ENCODE measurements around the gene SPA17.

Gene SPA17

DNA sequence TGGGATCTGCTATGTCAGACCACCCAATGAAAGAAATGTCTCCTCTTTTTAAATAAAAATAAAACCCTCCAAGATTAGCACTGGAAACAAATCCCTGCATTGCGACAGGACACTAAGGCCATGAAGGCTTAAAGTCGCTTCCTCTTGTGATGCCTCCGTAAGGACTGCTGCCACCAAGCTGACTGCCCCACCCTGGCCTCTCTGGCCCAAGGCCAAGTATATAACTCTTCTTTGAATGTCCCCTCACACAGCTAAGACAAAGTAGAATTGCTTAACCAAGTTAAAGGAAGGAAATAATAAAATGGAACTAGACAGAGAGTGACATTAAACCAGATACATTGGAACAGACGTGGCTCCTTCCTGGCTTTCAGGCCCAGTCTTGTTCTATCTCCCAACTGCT lies 58.5 kb downstream of the SPA17 start:
- H2AK5ac ChIP-seq (ENCODE audit: low read length, severe bottlenecking): no peak overlapping the region
- DNase-seq: no peak
- no peak overlapping the region for H3K27ac ChIP-seq (ENCODE audit: low read length, poor library complexity, severe bottlenecking)
- no peak overlapping the region for H3K4me3 ChIP-seq (ENCODE audit: insufficient read depth in 1 of 2, low read depth in 1 of 2, low read length in 2 of 2)
- H3K4ac ChIP-seq (ENCODE audit: low read depth in 1 of 2, low read length in 2 of 2): no peak overlapping the region
- no peak overlapping the region for H3K4me2 ChIP-seq (ENCODE audit: low read length, poor library complexity, severe bottlenecking)
- H3K9ac ChIP-seq (ENCODE audit: low read length): no peak overlapping the region
- H3K14ac ChIP-seq (ENCODE audit: low read length in 2 of 2): no peak overlapping the region
- no peaks in the 10 kb centered on the region for H3K4me1 ChIP-seq (ENCODE audit: control insufficient read depth, insufficient read depth, low read depth, low read length)
- no peak overlapping the region for H2BK12ac ChIP-seq (ENCODE audit: low read length in 2 of 2)
- H3K27me3 ChIP-seq (ENCODE audit: control insufficient read depth in 1 of 2, insufficient read depth in 1 of 2, low read length in 2 of 2): peaks cover 49 to 66% of the 10 kb centered on the region in 2 experiments
- no peak overlapping the region for H4K91ac ChIP-seq (ENCODE audit: low read length)
- no peak overlapping the region for H2BK120ac ChIP-seq (ENCODE audit: low read depth, low read length)
- no peak overlapping the region for H2BK5ac ChIP-seq (ENCODE audit: low read depth, low read length, poor library complexity, severe bottlenecking)
- H3K18ac ChIP-seq (ENCODE audit: low read depth in 1 of 2, low read length in 2 of 2): no peak overlapping the region
- H3K9me3 ChIP-seq (ENCODE audit: control insufficient read depth, low read length): no peaks in the 10 kb centered on the region
- H3K36me3 ChIP-seq (ENCODE audit: control insufficient read depth in 1 of 2, insufficient read depth in 2 of 2, low read depth in 1 of 2, low read length in 2 of 2): no peaks in the 10 kb centered on the region
- H2BK15ac ChIP-seq (ENCODE audit: low read depth, poor library complexity, severe bottlenecking): no peak overlapping the region
- H2AFZ ChIP-seq (ENCODE audit: low read depth, low read length): no peak overlapping the region
- no peak overlapping the region for H4K8ac ChIP-seq (ENCODE audit: low read length)
- H3K79me1 ChIP-seq (replicated peaks; ENCODE audit: low read length, poor library complexity, severe bottlenecking): no peaks in the 10 kb centered on the region
- 82% methylated on average over 4 of the region's 4 CpGs for WGBS
- H3K23ac ChIP-seq (ENCODE audit: low read length in 2 of 2): no peak overlapping the region

DNA sequence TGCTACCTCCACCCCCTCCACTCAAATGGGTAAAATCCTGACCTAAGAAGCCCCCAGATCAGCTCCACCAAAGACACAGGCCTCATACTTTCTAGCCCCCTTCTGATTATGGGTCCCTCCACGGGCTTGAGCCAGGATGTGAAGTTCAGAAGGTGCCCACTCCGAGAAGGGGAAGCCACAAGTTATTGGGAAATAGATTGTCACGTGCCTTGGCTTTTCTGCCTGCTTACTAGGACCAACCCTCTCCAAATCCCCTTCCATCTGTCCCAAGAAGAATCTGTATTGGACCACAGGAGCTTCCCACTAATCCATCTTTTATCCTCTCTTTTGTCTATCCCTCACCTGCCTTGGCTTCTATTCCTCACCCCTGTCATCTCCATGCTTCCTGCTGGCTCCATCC lies 63.0 kb downstream of the SPA17 start:
- DNase-seq: no peak
- Histone ChIP-seq H3K23ac (ENCODE audit: low read length in 2 of 2) (no peak overlapping the region), H2AFZ (ENCODE audit: low read depth, low read length) (no peak overlapping the region), H3K9ac (ENCODE audit: low read length) (no peak overlapping the region), H3K36me3 (ENCODE audit: control insufficient read depth in 1 of 2, insufficient read depth in 2 of 2, low read depth in 1 of 2, low read length in 2 of 2) (no peaks in the 10 kb centered on the region), H2BK5ac (ENCODE audit: low read depth, low read length, poor library complexity, severe bottlenecking) (no peak overlapping the region), H2AK5ac (ENCODE audit: low read length, severe bottlenecking) (no peak overlapping the region), H3K4ac (ENCODE audit: low read depth in 1 of 2, low read length in 2 of 2) (no peak overlapping the region), H3K27me3 (ENCODE audit: control insufficient read depth in 1 of 2, insufficient read depth in 1 of 2, low read length in 2 of 2) (peaks cover 77 to 83% of the 10 kb centered on the region in 2 experiments), H3K4me1 (ENCODE audit: control insufficient read depth, insufficient read depth, low read depth, low read length) (peaks cover 12% of the 10 kb centered on the region), H2BK12ac (ENCODE audit: low read length in 2 of 2) (no peak overlapping the region), H3K4me3 (ENCODE audit: insufficient read depth in 1 of 2, low read depth in 1 of 2, low read length in 2 of 2) (no peak overlapping the region), H3K14ac (ENCODE audit: low read length in 2 of 2) (no peak overlapping the region), H4K91ac (ENCODE audit: low read length) (no peak overlapping the region), H2BK15ac (ENCODE audit: low read depth, poor library complexity, severe bottlenecking) (no peak overlapping the region), H4K8ac (ENCODE audit: low read length) (no peak overlapping the region), H3K18ac (ENCODE audit: low read depth in 1 of 2, low read length in 2 of 2) (no peak overlapping the region), H3K9me3 (ENCODE audit: control insufficient read depth, low read length) (no peaks in the 10 kb centered on the region), H3K79me1 (replicated peaks; ENCODE audit: low read length, poor library complexity, severe bottlenecking) (no peaks in the 10 kb centered on the region), H3K27ac (ENCODE audit: low read length, poor library complexity, severe bottlenecking) (no peak overlapping the region), H3K4me2 (ENCODE audit: low read length, poor library complexity, severe bottlenecking) (no peak overlapping the region), H2BK120ac (ENCODE audit: low read depth, low read length) (no peak overlapping the region)
- WGBS: 61% methylated on average over 3 of the region's 3 CpGs

DNA sequence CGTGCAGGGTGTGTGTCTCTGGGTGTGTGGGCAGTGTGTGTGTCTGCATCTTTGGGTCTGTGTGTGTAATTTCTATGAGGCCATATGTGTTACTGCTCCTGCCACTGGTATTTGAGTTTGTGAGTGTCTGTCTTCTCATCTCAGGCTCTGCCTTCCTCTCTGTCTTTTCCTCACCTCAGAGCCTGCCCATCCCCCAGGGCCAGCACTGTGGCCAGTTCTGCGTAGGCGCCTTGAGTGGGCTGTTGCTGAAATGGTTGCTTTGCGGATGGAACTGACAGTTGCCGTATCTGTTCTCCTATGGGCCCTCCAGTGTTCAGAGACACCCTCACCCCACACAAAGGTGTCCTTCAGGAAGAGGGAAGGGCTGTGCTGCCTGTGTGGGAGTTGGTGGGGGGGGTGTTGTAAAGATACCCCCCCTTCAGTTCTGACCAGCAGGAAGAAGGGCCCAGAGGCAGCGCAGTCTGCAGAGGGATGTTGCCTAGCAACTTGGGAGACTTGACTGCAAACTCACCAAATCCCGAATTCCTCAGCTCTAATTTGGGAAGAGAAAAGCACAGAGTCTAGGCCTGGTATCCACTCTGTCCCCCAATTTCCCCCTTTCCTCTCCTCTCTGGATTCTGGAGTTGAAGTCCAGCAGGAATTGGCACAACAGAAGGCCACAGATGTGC lies 64.1 kb downstream of the SPA17 start:
- no peak overlapping the region for H2BK120ac ChIP-seq (ENCODE audit: low read depth, low read length)
- H2AK5ac ChIP-seq (ENCODE audit: low read length, severe bottlenecking): no peak overlapping the region
- no peak overlapping the region for H3K4ac ChIP-seq (ENCODE audit: low read depth in 1 of 2, low read length in 2 of 2)
- no peak overlapping the region for H3K18ac ChIP-seq (ENCODE audit: low read depth in 1 of 2, low read length in 2 of 2)
- H3K27ac ChIP-seq (ENCODE audit: low read length, poor library complexity, severe bottlenecking): no peak overlapping the region
- H3K14ac ChIP-seq (ENCODE audit: low read length in 2 of 2): no peak overlapping the region
- H2AFZ ChIP-seq (ENCODE audit: low read depth, low read length): no peak overlapping the region
- DNase-seq: no peak
- H3K79me1 ChIP-seq (replicated peaks; ENCODE audit: low read length, poor library complexity, severe bottlenecking): no peaks in the 10 kb centered on the region
- H4K91ac ChIP-seq (ENCODE audit: low read length): no peak overlapping the region
- no peak overlapping the region for H3K9ac ChIP-seq (ENCODE audit: low read length)
- no peaks in the 10 kb centered on the region for H3K9me3 ChIP-seq (ENCODE audit: control insufficient read depth, low read length)
- no peak overlapping the region for H4K8ac ChIP-seq (ENCODE audit: low read length)
- 46% methylated on average over 5 of the region's 7 CpGs for WGBS
- peaks cover 12% of the 10 kb centered on the region for H3K4me1 ChIP-seq (ENCODE audit: control insufficient read depth, insufficient read depth, low read depth, low read length)
- H2BK5ac ChIP-seq (ENCODE audit: low read depth, low read length, poor library complexity, severe bottlenecking): no peak overlapping the region
- no peak overlapping the region for H2BK15ac ChIP-seq (ENCODE audit: low read depth, poor library complexity, severe bottlenecking)
- no peaks in the 10 kb centered on the region for H3K36me3 ChIP-seq (ENCODE audit: control insufficient read depth in 1 of 2, insufficient read depth in 2 of 2, low read depth in 1 of 2, low read length in 2 of 2)
- no peak overlapping the region for H3K4me2 ChIP-seq (ENCODE audit: low read length, poor library complexity, severe bottlenecking)
- no peak overlapping the region for H3K4me3 ChIP-seq (ENCODE audit: insufficient read depth in 1 of 2, low read depth in 1 of 2, low read length in 2 of 2)
- no peak overlapping the region for H3K23ac ChIP-seq (ENCODE audit: low read length in 2 of 2)
- peaks cover 85 to 86% of the 10 kb centered on the region in 2 experiments for H3K27me3 ChIP-seq (ENCODE audit: control insufficient read depth in 1 of 2, insufficient read depth in 1 of 2, low read length in 2 of 2)
- H2BK12ac ChIP-seq (ENCODE audit: low read length in 2 of 2): no peak overlapping the region

DNA sequence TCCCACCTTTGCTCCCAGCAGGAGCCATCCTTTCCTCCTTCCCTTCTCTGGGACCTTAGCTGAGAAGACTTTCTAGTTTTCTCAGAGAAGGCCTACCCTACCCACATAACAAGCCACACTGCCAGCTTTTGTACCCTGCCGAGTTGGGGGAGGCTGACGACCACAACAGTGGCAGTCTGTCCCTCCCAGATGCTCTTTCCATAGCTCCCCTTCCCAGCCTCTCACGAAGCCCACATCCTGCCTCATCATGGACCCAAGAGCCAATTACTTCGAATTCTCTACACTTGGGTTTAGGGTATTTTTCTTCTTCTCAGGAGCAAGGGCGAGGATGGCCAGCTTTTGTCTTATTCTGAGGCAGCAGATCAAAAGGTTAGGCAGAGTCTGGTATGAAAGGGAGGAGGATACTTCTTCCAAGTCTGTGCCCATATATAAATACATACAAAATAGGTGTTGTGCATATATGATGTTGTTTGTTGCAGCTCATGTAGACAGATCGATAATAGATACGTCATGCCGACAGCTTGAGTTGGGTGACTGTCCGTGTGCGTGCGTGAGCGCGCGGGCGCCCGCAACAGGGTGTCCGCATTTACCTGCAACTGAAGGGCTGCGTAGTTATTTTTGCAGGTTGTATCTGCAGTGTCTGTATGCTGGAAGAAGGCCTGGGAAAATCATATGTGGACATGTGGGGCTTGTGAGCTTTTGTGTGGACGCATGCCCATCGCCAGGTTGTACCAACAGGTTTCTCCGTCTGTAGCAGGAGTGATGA lies 65.2 kb downstream of the SPA17 start:
- no peaks in the 10 kb centered on the region for H3K36me3 ChIP-seq (ENCODE audit: control insufficient read depth in 1 of 2, insufficient read depth in 2 of 2, low read depth in 1 of 2, low read length in 2 of 2)
- peak overlapping the region in 1 of 2 experiments; percentile 74 for H3K4me3 ChIP-seq (ENCODE audit: insufficient read depth in 1 of 2, low read depth in 1 of 2, low read length in 2 of 2)
- no peaks in the 10 kb centered on the region for H3K79me1 ChIP-seq (replicated peaks; ENCODE audit: low read length, poor library complexity, severe bottlenecking)
- H2BK5ac ChIP-seq (ENCODE audit: low read depth, low read length, poor library complexity, severe bottlenecking): no peak overlapping the region
- H2BK120ac ChIP-seq (ENCODE audit: low read depth, low read length): no peak overlapping the region
- H4K91ac ChIP-seq (ENCODE audit: low read length): no peak overlapping the region
- peak overlapping the region in 1 of 2 experiments; percentile 32 for H3K23ac ChIP-seq (ENCODE audit: low read length in 2 of 2)
- H2BK12ac ChIP-seq (ENCODE audit: low read length in 2 of 2): no peak overlapping the region
- peaks cover 95 to 96% of the 10 kb centered on the region in 2 experiments for H3K27me3 ChIP-seq (ENCODE audit: control insufficient read depth in 1 of 2, insufficient read depth in 1 of 2, low read length in 2 of 2)
- H3K9ac ChIP-seq (ENCODE audit: low read length): no peak overlapping the region
- DNase-seq: no peak
- H3K4me2 ChIP-seq (ENCODE audit: low read length, poor library complexity, severe bottlenecking): peak overlapping the region; percentile 82
- no peak overlapping the region for H3K14ac ChIP-seq (ENCODE audit: low read length in 2 of 2)
- H3K27ac ChIP-seq (ENCODE audit: low read length, poor library complexity, severe bottlenecking): no peak overlapping the region
- H3K18ac ChIP-seq (ENCODE audit: low read depth in 1 of 2, low read length in 2 of 2): no peak overlapping the region
- H2BK15ac ChIP-seq (ENCODE audit: low read depth, poor library complexity, severe bottlenecking): no peak overlapping the region
- 44% methylated on average over 18 of the region's 21 CpGs for WGBS
- no peak overlapping the region for H3K4ac ChIP-seq (ENCODE audit: low read depth in 1 of 2, low read length in 2 of 2)
- H4K8ac ChIP-seq (ENCODE audit: low read length): no peak overlapping the region
- H3K4me1 ChIP-seq (ENCODE audit: control insufficient read depth, insufficient read depth, low read depth, low read length): peaks cover 12% of the 10 kb centered on the region
- no peak overlapping the region for H2AFZ ChIP-seq (ENCODE audit: low read depth, low read length)
- peaks cover 2% of the 10 kb centered on the region for H3K9me3 ChIP-seq (ENCODE audit: control insufficient read depth, low read length)
- H2AK5ac ChIP-seq (ENCODE audit: low read length, severe bottlenecking): no peak overlapping the region
